ENCODE results near the gene MRPL33.

MRPL33 gene

GRCh38 chr2:27771548-27772335 lies at the start of gene MRPL33:
TSS of gene MRPL33 (plus strand) at chr2:27771719. CDS start at chr2:27771778, 59 bp downstream.
- DNase-seq: peak; percentile 81

- no peak for DNase-seq
These were observed 49.5 kb upstream of the MRPL33 start for GRCh38 chr2:27721884-27722485.

GRCh38 chr2:27723372-27724144 lies 48.0 kb upstream of the MRPL33 start:
- peak; percentile 10 for DNase-seq

- DNase-seq: no peak
These were observed 47.3 kb upstream of the MRPL33 start for GRCh38 chr2:27724191-27724590.

GRCh38 chr2:27724905-27725701 lies 46.4 kb upstream of the MRPL33 start:
- no peak for DNase-seq

- no peak for DNase-seq
These were observed 44.3 kb upstream of the MRPL33 start for GRCh38 chr2:27727257-27727656.

GRCh38 chr2:27728081-27728858 lies 43.2 kb upstream of the MRPL33 start:
- no peak for DNase-seq

GRCh38 chr2:27729198-27729597 lies 42.3 kb upstream of the MRPL33 start:
- no peak for DNase-seq

GRCh38 chr2:27729614-27730013 lies 41.9 kb upstream of the MRPL33 start:
- DNase-seq: no peak

GRCh38 chr2:27730261-27730662 lies 41.3 kb upstream of the MRPL33 start:
- DNase-seq: no peak

GRCh38 chr2:27730980-27731691 lies 40.4 kb upstream of the MRPL33 start:
- no peak for DNase-seq

GRCh38 chr2:27734305-27734704 lies 37.2 kb upstream of the MRPL33 start:
- DNase-seq: no peak

GRCh38 chr2:27735263-27735904 lies 36.1 kb upstream of the MRPL33 start:
- DNase-seq: no peak

- DNase-seq: no peak
These were observed 35.3 kb upstream of the MRPL33 start for GRCh38 chr2:27736031-27736889.

- no peak for DNase-seq
These were observed 34.7 kb upstream of the MRPL33 start for GRCh38 chr2:27736890-27737204.

GRCh38 chr2:27737676-27738348 lies 33.7 kb upstream of the MRPL33 start:
- DNase-seq: no peak

GRCh38 chr2:27738349-27739057 lies 33.0 kb upstream of the MRPL33 start:
- DNase-seq: no peak

GRCh38 chr2:27739058-27739373 lies 32.5 kb upstream of the MRPL33 start:
- DNase-seq: no peak

GRCh38 chr2:27741673-27742072 lies 29.8 kb upstream of the MRPL33 start:
- DNase-seq: no peak
